ENCODE data around the gene IZUMO4.

- TF ChIP-seq CTCF (IDR thresholded peaks at IDR 0.05) (no peak), POLR2AphosphoS5 (IDR thresholded peaks at IDR 0.05) (no peak), POLR2A (IDR thresholded peaks at IDR 0.05) (no peak)
Observed at GRCh38 chr19:2111886-2112285, 15.2 kb downstream of the IZUMO4 start.
